IPS-20b (cell line): Measurements from ENCODE around the gene TTC28.

Source experiments
- H3K27ac ChIP-seq: one replicate; pipeline ENCODE4 v1.5.1; 2013; ENCODE audit warnings: low read length
- H3K27me3 ChIP-seq: 2 replicates; pipeline ENCODE4 v1.6.1; 2013; ENCODE audit warnings: mild to moderate bottlenecking, low read length, inconsistent platforms; ENCODE audit not compliant: insufficient read depth
- H3K36me3 ChIP-seq: 2 replicates; pipeline ENCODE4 v1.6.1; 2013; ENCODE audit warnings: low read depth, mild to moderate bottlenecking, inconsistent platforms, low read length, moderate library complexity; ENCODE audit not compliant: insufficient read depth
- H3K4me1 ChIP-seq: 2 replicates; pipeline ENCODE4 v1.6.1; 2013; ENCODE audit warnings: mild to moderate bottlenecking, control low read depth, inconsistent platforms, low read length, moderate library complexity; ENCODE audit not compliant: insufficient read depth
- H3K4me3 ChIP-seq: 2 replicates; pipeline ENCODE4 v1.5.1; 2013; ENCODE audit warnings: mild to moderate bottlenecking, low read length, inconsistent platforms
- H3K9ac ChIP-seq: 2 replicates; pipeline ENCODE4 v1.6.1; 2013; ENCODE audit warnings: low read depth, mild to moderate bottlenecking, inconsistent platforms, low read length, moderate library complexity
- H3K9me3 ChIP-seq: 2 replicates; pipeline ENCODE4 v1.6.1; 2013; ENCODE audit warnings: mild to moderate bottlenecking, low read depth, low read length, inconsistent platforms; ENCODE audit not compliant: insufficient read depth

Gene TTC28

DNA sequence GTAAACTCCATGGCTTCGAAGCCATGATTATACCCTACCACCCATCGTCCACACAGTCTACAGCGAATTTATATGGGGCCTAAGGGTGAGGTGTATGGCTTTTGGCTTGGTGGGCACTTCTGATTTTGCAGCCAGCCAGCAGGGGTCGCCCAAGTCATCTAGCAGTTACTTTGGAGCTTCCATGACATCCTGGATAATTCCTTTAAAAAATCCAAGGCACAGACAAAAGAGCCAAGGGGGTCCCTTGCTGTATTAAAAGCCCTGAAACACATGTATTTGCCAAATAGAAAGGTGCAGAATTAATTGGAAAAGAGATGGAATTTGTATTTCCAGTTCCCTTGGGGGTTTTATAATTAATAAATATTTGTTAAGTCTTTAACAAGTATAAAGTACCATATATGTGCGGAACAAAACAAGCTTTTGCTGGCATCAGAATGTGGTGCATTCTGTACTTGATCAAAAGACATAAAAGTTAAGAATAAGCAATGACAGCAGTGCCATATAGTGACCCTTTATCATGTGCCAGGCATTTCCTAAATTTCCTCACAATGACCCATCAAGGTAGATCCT is 627.8 kb downstream of the TTC28 start:
- Histone ChIP-seq H3K27me3 (no peaks in the 10 kb centered on the region), H3K4me3 (no peak overlapping the region), H3K4me1 (peaks cover 8% of the 10 kb centered on the region; the same call in 1 of the 2 replicates), H3K36me3 (no peaks in the 10 kb centered on the region), H3K27ac (no peak overlapping the region), H3K9me3 (no peaks in the 10 kb centered on the region), H3K9ac (no peak overlapping the region)

DNA sequence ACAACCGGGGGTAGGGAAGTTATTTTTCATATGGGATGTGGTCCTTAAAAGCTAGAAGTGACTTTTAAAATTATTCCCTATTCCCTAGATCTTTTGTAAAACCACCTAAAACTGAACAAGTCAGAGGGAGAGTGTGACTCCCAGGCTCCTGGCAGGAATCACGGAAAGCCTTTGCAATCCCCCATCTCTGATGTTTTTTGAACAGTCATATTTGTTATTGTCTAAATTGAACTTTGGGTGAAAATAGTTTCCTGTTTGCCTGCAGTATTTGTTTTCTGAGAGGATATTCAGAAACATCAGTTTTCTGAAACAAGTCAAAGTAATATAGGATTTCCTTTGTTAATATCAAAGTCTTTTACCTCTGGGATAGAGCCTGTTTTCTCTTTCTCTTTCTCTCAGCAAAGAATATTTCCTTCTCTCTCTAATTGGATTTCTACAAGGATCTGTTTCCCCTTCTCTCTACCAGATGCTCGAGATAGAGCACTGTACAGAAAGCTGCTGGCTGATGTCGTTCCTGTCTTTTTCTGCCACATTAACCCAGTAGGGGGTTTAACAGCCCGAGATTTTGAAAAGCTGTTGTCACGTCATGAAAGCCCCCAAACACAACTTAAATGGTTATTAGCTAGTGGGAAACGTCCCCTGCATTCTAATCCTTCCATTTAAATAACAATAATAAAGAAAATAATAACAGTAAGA is 628.4 kb downstream of the TTC28 start:
- Histone ChIP-seq H3K9ac (no peak overlapping the region), H3K4me1 (peaks cover 8% of the 10 kb centered on the region; the same call in 1 of the 2 replicates), H3K4me3 (no peak overlapping the region), H3K27ac (no peak overlapping the region), H3K27me3 (no peaks in the 10 kb centered on the region), H3K36me3 (no peaks in the 10 kb centered on the region), H3K9me3 (no peaks in the 10 kb centered on the region)

DNA sequence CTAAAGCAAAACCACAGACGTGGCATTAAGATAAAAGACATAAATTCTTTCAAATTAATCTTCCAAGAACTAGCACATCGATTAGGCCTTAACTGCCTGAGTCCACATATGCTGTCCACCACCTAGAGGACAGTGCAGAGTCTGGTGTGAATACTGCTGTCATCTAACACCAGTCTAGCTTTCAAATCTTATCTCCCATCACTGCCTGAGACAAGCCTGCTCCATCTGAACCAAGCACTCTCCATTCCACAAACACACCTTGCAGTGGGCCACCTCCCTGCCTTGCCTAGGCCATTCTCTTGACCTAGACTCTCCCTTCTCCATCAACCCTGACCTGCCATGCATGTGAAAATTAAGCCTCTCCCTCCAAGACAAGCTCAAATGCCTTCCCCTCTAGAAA is 631.1 kb downstream of the TTC28 start:
- no peak overlapping the region for H3K9ac ChIP-seq
- peaks cover 8% of the 10 kb centered on the region; the same call in 1 of the 2 replicates for H3K4me1 ChIP-seq
- H3K27me3 ChIP-seq, result no peaks in the 10 kb centered on the region
- H3K4me3 ChIP-seq, result no peak overlapping the region
- no peaks in the 10 kb centered on the region for H3K9me3 ChIP-seq
- H3K36me3 ChIP-seq, result no peaks in the 10 kb centered on the region
- no peak overlapping the region for H3K27ac ChIP-seq

DNA sequence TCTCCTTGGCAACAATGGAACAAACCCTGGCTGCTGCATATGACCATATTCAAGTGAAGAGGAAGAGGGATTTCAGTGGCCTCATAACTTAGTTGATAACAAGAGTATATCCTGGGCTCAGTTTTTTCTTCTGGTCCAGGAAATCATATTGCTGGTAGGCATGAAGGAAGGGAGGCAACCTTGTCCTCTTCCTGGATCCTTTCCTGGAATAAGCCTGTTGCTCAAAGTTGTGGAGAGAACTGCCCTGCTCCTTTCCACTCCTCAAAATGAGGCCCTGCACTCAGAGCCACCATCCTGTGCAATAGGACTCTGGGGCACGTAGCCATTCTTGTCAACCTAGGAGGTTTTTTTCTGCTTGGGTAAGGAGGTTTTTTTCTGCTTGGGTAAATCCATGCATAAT is 631.9 kb downstream of the TTC28 start:
- Histone ChIP-seq H3K4me3 (no peak overlapping the region), H3K36me3 (no peaks in the 10 kb centered on the region), H3K9me3 (no peaks in the 10 kb centered on the region), H3K27ac (no peak overlapping the region), H3K4me1 (peaks cover 6% of the 10 kb centered on the region; the same call in 1 of the 2 replicates), H3K9ac (no peak overlapping the region), H3K27me3 (no peaks in the 10 kb centered on the region)

DNA sequence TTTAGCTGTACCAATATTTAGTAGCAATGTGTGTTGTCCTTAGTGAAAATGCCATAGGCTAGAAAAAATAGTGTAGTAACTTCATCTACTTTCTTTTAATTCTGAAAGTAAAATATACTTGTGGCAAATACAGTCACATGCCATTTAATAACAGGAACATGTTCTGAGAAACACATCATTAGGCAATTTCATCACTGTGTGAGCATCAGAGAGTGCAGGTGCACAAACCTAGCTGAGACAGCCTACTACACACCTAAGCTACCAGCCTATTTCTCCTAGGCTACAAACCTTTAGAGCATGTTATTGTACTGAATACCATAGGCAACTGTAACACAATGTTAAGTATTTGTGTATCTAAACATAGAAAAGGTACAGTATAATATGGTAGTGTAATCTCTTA is 633.5 kb downstream of the TTC28 start:
- H3K4me3 ChIP-seq, result no peak overlapping the region
- H3K9ac ChIP-seq, result no peak overlapping the region
- no peaks in the 10 kb centered on the region for H3K27me3 ChIP-seq
- H3K27ac ChIP-seq, result no peak overlapping the region
- H3K36me3 ChIP-seq, result no peaks in the 10 kb centered on the region
- no peaks in the 10 kb centered on the region for H3K4me1 ChIP-seq
- H3K9me3 ChIP-seq, result no peaks in the 10 kb centered on the region

DNA sequence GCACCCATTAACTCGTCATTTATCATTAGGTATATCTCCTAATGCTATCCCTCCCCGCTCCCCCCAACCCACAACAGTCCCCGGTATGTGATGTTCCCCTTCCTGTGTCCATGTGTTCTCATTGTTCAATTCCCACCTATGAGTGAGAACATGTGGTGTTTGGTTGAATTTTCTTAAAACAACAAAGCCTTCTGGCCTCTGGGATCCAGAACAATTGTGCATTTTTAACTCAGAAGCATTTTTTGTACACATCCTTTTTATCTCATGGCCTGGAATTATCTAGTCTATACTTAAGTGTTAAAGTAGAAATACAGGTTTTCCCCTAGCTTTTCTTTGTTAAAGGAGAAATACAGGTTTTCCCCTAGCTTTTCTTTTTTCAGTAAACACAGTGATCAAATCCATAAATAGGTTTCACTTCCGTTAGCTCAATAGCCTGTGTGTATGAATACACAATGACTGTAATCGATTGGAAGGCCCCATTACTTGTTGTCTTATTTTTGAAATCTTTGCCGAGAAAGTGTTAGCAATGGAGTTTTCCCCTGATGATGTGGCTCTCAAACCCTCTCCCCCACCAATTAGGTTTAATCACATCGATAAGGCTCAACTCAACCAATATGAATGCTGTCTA is 635.0 kb downstream of the TTC28 start:
- Histone ChIP-seq H3K9ac (no peak overlapping the region), H3K4me1 (no peaks in the 10 kb centered on the region), H3K36me3 (no peaks in the 10 kb centered on the region), H3K27me3 (no peaks in the 10 kb centered on the region), H3K9me3 (no peaks in the 10 kb centered on the region), H3K4me3 (no peak overlapping the region), H3K27ac (no peak overlapping the region)

DNA sequence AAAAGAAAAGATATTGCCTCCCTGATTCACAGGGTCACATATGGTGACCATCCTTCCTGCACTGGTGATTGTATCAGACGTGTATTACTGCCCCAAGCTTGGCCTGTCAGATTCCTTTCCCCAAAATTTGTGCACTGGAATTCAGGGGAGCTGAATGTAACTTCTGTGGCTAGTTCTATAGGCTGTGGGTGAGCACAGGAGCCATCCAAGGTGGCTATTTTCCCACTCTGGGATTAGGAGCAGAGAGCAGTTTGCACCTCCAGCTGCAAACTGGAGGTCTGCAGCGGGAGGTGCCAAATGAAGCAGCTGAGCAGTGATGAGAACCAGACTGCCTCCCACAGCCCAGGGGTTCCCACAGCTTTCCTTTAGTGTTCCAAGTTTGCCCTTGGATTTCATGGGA is 636.4 kb downstream of the TTC28 start:
- Histone ChIP-seq H3K9me3 (no peaks in the 10 kb centered on the region), H3K27me3 (no peaks in the 10 kb centered on the region), H3K27ac (no peak overlapping the region), H3K4me3 (no peak overlapping the region), H3K36me3 (no peaks in the 10 kb centered on the region), H3K9ac (no peak overlapping the region), H3K4me1 (no peaks in the 10 kb centered on the region)

DNA sequence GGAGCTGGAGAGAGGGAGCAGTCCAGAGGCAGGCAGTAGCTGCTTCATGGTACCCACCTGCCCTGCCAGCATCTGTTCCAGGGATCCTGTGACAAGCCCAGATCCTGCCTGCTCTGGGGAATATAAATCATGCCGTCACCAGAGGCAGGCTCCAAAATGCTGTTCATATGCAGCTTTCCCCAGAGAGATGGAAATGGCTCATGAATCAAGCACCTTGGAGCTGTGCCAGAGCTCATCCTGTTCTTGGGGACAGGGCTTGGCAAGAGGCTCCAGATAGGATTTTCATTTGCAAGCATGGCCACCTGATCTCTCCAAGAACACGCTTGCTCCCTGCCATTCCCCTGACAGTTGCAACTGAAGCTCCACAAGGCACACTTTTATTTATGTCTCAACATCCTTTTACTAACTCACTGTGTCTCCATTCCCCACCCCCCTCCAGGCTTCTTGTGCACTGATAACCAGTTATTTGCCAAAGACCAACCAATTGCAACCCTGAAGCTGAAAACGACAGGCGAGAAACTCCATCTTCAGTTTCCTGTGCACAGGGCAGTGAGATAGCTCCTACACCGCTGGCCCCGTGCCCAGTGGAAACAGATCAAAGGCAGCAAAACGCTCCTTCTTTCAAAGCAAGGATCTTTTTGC is 644.8 kb downstream of the TTC28 start:
- no peak overlapping the region for H3K9ac ChIP-seq
- no peak overlapping the region for H3K27ac ChIP-seq
- no peak overlapping the region for H3K4me3 ChIP-seq
- no peaks in the 10 kb centered on the region for H3K4me1 ChIP-seq
- H3K27me3 ChIP-seq, result no peaks in the 10 kb centered on the region
- H3K9me3 ChIP-seq, result no peaks in the 10 kb centered on the region
- H3K36me3 ChIP-seq, result no peaks in the 10 kb centered on the region

DNA sequence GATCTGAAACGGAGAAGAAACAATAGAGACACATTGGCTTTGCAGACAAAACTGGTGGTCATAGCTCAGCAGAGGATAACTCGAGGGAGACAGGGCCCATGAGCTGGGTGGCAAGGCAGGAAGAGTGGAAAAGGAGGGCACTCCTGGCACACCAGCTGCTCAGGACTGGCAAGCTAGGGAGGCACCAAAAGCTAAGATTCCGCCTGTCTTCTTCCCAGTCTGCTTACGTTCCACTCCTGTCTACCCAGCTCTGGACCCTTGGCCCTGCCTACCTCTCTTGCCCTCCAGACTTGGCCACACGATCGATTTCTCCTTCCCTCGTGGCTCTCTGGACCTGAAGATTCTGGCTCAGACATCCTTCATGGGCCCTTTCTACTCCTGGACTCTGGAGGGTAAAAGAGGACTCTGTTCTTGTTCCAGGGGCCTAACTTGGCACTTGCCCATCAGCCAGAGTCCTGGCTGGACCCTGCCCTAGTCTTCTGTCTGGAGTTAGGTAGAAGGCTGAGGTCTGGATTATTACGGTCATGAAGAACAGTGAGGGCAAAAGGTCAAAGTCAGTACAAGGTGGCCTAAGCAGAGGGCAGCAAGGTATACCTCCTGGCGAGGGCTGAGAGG is 645.4 kb downstream of the TTC28 start:
- Histone ChIP-seq H3K36me3 (no peaks in the 10 kb centered on the region), H3K4me1 (no peaks in the 10 kb centered on the region), H3K4me3 (no peak overlapping the region), H3K27me3 (no peaks in the 10 kb centered on the region), H3K9ac (no peak overlapping the region), H3K27ac (no peak overlapping the region), H3K9me3 (no peaks in the 10 kb centered on the region)

DNA sequence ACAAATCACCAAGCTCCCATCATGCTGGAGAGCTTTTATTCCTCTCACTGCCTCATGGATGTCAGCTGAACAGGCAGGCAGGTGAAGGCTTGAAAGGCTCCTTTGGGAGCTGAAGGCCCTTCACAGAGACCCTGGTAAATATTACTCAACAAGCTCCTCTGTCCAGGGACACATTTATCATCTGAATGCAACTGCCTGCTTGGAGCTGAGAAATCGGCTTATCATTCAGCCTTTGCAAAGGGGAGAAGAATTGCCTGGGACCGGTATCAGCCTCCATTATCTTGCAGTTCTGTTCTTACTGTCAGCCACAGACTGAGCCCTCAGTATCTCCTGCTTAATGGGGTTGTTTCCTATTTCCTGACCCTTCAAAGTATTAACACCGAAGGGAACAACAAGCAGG is 646.8 kb downstream of the TTC28 start:
- Histone ChIP-seq H3K4me3 (no peak overlapping the region), H3K27me3 (no peaks in the 10 kb centered on the region), H3K27ac (no peak overlapping the region), H3K36me3 (0 out of 2 replicates have a peak, but pooled peaks cover 2% of the 10 kb centered on the region), H3K4me1 (no peaks in the 10 kb centered on the region), H3K9me3 (no peaks in the 10 kb centered on the region), H3K9ac (no peak overlapping the region)

DNA sequence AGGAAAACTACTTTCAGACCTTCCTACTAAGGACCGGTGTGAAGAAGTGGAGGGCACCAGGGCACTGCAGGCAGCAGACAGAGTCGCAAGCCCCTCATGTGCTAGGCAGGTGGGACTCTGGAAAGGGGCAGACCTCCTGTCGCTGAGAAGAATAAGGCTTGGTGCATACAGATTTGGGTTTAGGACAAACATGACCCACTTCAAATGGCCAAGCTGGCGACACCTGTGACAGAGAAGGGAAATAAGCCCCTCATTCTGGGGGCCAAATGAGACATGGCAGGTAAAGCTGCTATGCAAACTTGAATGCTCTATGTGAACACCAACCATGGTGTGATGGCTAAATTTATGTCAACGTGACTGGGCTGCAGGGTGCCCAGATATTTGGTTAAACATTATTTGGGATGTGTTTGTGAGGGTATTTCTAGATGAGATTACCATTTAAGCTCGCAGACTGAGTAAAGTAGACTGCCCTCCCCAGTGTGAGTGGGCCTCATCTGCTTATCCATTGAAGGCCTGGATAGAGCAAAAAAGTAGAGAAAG is 648.2 kb downstream of the TTC28 start:
- H3K27ac ChIP-seq, result no peak overlapping the region
- no peak overlapping the region for H3K9ac ChIP-seq
- no peaks in the 10 kb centered on the region for H3K9me3 ChIP-seq
- no peak overlapping the region for H3K4me3 ChIP-seq
- H3K36me3 ChIP-seq, result 0 out of 2 replicates have a peak, but pooled peaks cover 2% of the 10 kb centered on the region
- H3K27me3 ChIP-seq, result no peaks in the 10 kb centered on the region
- H3K4me1 ChIP-seq, result no peaks in the 10 kb centered on the region
